Hepatocyte (in vitro differentiated cells): Measurements from ENCODE around the gene GALNT17.

Experiments
- CTCF ChIP-seq: fragments of 200-600 bp; sonication (generic); IDR thresholded peaks from 2 replicates; pipeline ENCODE4 v1.5.1; 2016; ENCODE audit warnings: antibody characterized with exemption, mild to moderate bottlenecking; ENCODE audit not compliant: poor library complexity
- EZH2 ChIP-seq: fragments of 200-600 bp; sonication (generic); IDR thresholded peaks from 2 replicates; pipeline ENCODE4 v1.6.1; 2016; ENCODE audit warnings: antibody characterized with exemption, mild to moderate bottlenecking, borderline replicate concordance
- EZH2phosphoT487 ChIP-seq: fragments of 200-600 bp; sonication (generic); IDR thresholded peaks from one replicate; pipeline ENCODE4 v1.6.1; 2018; ENCODE audit warnings: antibody characterized with exemption, mild to moderate bottlenecking, low read depth, moderate library complexity; ENCODE audit not compliant: unreplicated experiment, severe bottlenecking

GRCh38 chr7:71735961-71736556, 604.1 kb downstream of the GALNT17 start:
- TF ChIP-seq EZH2 (no peak), CTCF (peak; percentile 94), EZH2phosphoT487 (no peak)
